Astrocyte (in vitro differentiated cells and primary cell): ENCODE data around the gene RNASE9. TPM values are rescaled to one million over a fixed set of nuclear protein-coding genes. Genes with fewer than 3 reads are reported as not detected.
A peak's percentile ranks its signal among the peaks of the same experiment; 100 is the strongest.

Source experiments
- DNase-seq: peaks from one replicate; pipeline ENCODE4 v3.0.0-alpha.2; 2010; ENCODE audit warnings: low read depth
- FAIRE-seq: peaks from 2 replicates; lab custom pipeline; 2011; peaks lifted over from hg19 to GRCh38; lab: Jason Lieb, UNC
- H2AFZ ChIP-seq: 2 replicates; pipeline ENCODE4 v1.6.0; 2012; ENCODE audit warnings: low read depth, low read length, inconsistent platforms
- H3K27ac ChIP-seq: 2 replicates; pipeline ENCODE4 v1.5.1; 2011; ENCODE audit warnings: low read depth, low read length, inconsistent platforms
- H3K27me3 ChIP-seq: 2 replicates; pipeline ENCODE4 v1.6.0; 2011; ENCODE audit warnings: low read length, inconsistent platforms; ENCODE audit not compliant: insufficient read depth
- H3K36me3 ChIP-seq: 2 replicates; pipeline ENCODE4 v1.5.1; 2011; ENCODE audit warnings: low read length, inconsistent platforms; ENCODE audit not compliant: insufficient read depth
- H3K4me1 ChIP-seq: 2 replicates; pipeline ENCODE4 v1.5.1; 2011; ENCODE audit warnings: low read length, inconsistent platforms; ENCODE audit not compliant: insufficient read depth
- H3K4me2 ChIP-seq: 2 replicates; pipeline ENCODE4 v1.6.0; 2012; ENCODE audit warnings: low read length, inconsistent platforms
- H3K4me3 ChIP-seq: 2 replicates; pipeline ENCODE4 v1.5.1; 2011; ENCODE audit warnings: low read depth, mild to moderate bottlenecking, low read length, inconsistent platforms; ENCODE audit not compliant: insufficient read depth
- H3K79me2 ChIP-seq: 2 replicates; pipeline ENCODE4 v1.6.0; 2012; ENCODE audit warnings: mild to moderate bottlenecking, low read length, inconsistent platforms; ENCODE audit not compliant: insufficient read depth
- H3K9ac ChIP-seq: 2 replicates; pipeline ENCODE4 v1.6.0; 2012; ENCODE audit warnings: mild to moderate bottlenecking, low read length, inconsistent platforms
- H3K9me3 ChIP-seq: 2 replicates; pipeline ENCODE4 v1.5.1; 2012; ENCODE audit warnings: low read depth, mild to moderate bottlenecking, low read length, inconsistent platforms; ENCODE audit not compliant: insufficient read depth
- H4K20me1 ChIP-seq: 2 replicates; pipeline ENCODE4 v1.6.0; 2012; ENCODE audit warnings: low read length, inconsistent platforms; ENCODE audit not compliant: insufficient read depth
- H3K27ac Mint-ChIP-seq: one replicate; pipeline ENCODE4 v1.8.0; 2021; ENCODE audit warnings: mild to moderate bottlenecking, mixed read lengths; ENCODE audit not compliant: unreplicated experiment
- H3K27me3 Mint-ChIP-seq: one replicate; pipeline ENCODE4 v1.8.0; 2021; ENCODE audit warnings: low read depth, mixed read lengths; ENCODE audit not compliant: unreplicated experiment
- H3K36me3 Mint-ChIP-seq: one replicate; pipeline ENCODE4 v1.8.0; 2021; ENCODE audit warnings: low read depth, mixed read lengths; ENCODE audit not compliant: unreplicated experiment
- H3K4me1 Mint-ChIP-seq: one replicate; pipeline ENCODE4 v1.8.0; 2021; ENCODE audit warnings: low read depth, mixed read lengths; ENCODE audit not compliant: unreplicated experiment
- H3K4me3 Mint-ChIP-seq: one replicate; pipeline ENCODE4 v1.8.0; 2021; ENCODE audit warnings: mild to moderate bottlenecking, moderate library complexity, mixed read lengths; ENCODE audit not compliant: unreplicated experiment
- H3K9me3 Mint-ChIP-seq: one replicate; pipeline ENCODE4 v1.8.0; 2021; ENCODE audit warnings: mild to moderate bottlenecking, mixed read lengths; ENCODE audit not compliant: unreplicated experiment
- CTCF ChIP-seq: IDR thresholded peaks from 2 replicates; pipeline ENCODE4 v1.5.1; 2011; ENCODE audit warnings: low read depth, mild to moderate bottlenecking, inconsistent platforms, low read length, moderate library complexity; ENCODE audit not compliant: insufficient read depth
- EZH2 ChIP-seq: IDR thresholded peaks from 2 replicates; pipeline ENCODE4 v1.6.1; 2012; ENCODE audit warnings: mild to moderate bottlenecking, low read length, inconsistent platforms; ENCODE audit not compliant: insufficient read depth
- total RNA-seq: library from RNA; stranded (reverse); gene quantifications from 2 replicates; pipeline ENCODE4 v1.2.1, GENCODE V29; 2021

RNASE9 gene
- total RNA-seq, 1 donor from 2014 or later: not detected

- Histone ChIP-seq H2AFZ (no peak overlapping the region), H3K9me3 (no peaks in the 10 kb centered on the region), H3K4me1 (no peaks in the 10 kb centered on the region), H3K36me3 (no peaks in the 10 kb centered on the region), H3K27ac (no peak overlapping the region), H3K9ac (no peak overlapping the region), H3K27me3 (no peaks in the 10 kb centered on the region), H3K4me2 (no peak overlapping the region), H3K4me3 (no peak overlapping the region), H4K20me1 (peaks cover 2% of the 10 kb centered on the region), H3K79me2 (no peaks in the 10 kb centered on the region)
- no peaks in the 10 kb centered on the region for H3K36me3 Mint-ChIP-seq
- H3K4me3 Mint-ChIP-seq: no peak overlapping the region
- TF ChIP-seq EZH2 (no peak), CTCF (no peak)
- DNase-seq (no peak), FAIRE-seq (no peak)
- no peaks in the 10 kb centered on the region for H3K9me3 Mint-ChIP-seq
- H3K27ac Mint-ChIP-seq: no peak overlapping the region
- no peaks in the 10 kb centered on the region for H3K4me1 Mint-ChIP-seq
- H3K27me3 Mint-ChIP-seq: peaks cover 6% of the 10 kb centered on the region
Measured at GRCh38 chr14:20607617-20608016, 46.8 kb upstream of the RNASE9 start.

DNA sequence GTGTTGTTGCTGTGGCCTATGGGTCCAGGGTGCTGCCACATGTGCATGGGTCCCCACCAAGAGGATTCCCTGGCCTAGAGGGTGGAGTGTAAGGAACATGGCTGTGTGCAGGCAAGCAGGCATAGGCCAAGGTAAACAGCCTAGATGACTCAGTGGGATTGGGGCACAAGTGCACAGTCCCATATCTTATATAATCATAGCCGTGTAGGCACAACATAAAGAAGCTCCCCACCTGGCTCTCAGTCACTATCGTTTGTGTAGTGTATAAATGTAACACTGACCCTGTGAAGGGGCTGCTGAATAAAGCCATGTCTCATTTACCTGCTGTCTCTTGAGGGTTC is 46.0 kb upstream of the RNASE9 start:
- Histone ChIP-seq H4K20me1 (no peaks in the 10 kb centered on the region), H3K4me2 (no peak overlapping the region), H3K4me3 (no peak overlapping the region), H3K4me1 (no peaks in the 10 kb centered on the region), H3K36me3 (no peaks in the 10 kb centered on the region), H3K27ac (no peak overlapping the region), H3K27me3 (no peaks in the 10 kb centered on the region), H3K9ac (no peak overlapping the region), H2AFZ (no peak overlapping the region), H3K79me2 (no peaks in the 10 kb centered on the region), H3K9me3 (no peaks in the 10 kb centered on the region)
- H3K9me3 Mint-ChIP-seq: no peaks in the 10 kb centered on the region
- TF ChIP-seq CTCF: no peak
- TF ChIP-seq EZH2: no peak
- H3K4me1 Mint-ChIP-seq: no peaks in the 10 kb centered on the region
- H3K27me3 Mint-ChIP-seq: peaks cover 6% of the 10 kb centered on the region
- DNase-seq (no peak), FAIRE-seq (no peak)
- no peaks in the 10 kb centered on the region for H3K36me3 Mint-ChIP-seq
- no peak overlapping the region for H3K4me3 Mint-ChIP-seq
- no peak overlapping the region for H3K27ac Mint-ChIP-seq

DNA sequence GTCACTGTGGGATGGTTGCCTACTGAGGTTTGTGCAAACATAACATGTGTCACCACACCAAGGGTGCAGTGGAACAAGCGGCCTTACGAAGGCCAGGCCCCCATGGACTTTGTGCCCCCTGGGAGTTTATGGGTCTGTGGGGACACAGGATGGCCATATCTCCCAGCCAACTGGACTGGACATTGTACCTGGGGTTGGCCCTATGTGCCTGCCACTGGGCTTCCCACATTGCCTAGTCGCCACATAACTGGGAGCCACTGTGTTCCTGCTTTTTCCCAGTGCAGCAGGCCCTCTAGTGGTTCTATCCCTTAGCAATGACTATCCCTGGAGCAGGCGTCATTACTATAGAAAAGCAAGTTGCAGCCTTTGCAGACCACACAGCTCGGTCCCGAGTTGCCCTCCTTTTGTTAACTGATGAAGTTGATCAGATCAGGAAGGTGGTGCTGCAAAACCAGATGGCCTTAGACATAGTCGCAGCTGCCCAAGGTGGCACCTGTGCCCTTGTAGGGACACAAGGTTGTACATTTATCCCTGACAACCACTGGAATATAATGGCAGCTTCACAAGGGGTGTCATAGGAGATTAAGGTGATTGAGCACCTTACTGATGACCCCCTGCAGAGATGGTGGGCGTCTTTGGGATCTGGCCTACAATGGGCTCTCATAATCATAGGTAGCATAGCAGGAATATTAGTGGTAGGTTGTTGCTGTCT is 45.5 kb upstream of the RNASE9 start:
- Mint-ChIP-seq H3K27ac (no peak overlapping the region), H3K27me3 (peaks cover 6% of the 10 kb centered on the region), H3K4me1 (no peaks in the 10 kb centered on the region), H3K36me3 (no peaks in the 10 kb centered on the region), H3K9me3 (no peaks in the 10 kb centered on the region), H3K4me3 (no peak overlapping the region)
- no peak overlapping the region for H3K9ac ChIP-seq
- no peaks in the 10 kb centered on the region for H3K27me3 ChIP-seq
- no peaks in the 10 kb centered on the region for H3K4me1 ChIP-seq
- H3K4me3 ChIP-seq: no peak overlapping the region
- DNase-seq: no peak
- TF ChIP-seq EZH2: no peak
- peak; percentile 44 for TF ChIP-seq CTCF
- H3K4me2 ChIP-seq: no peak overlapping the region
- H3K9me3 ChIP-seq: no peaks in the 10 kb centered on the region
- no peak for FAIRE-seq
- no peaks in the 10 kb centered on the region for H3K36me3 ChIP-seq
- H4K20me1 ChIP-seq: no peaks in the 10 kb centered on the region
- H3K79me2 ChIP-seq: no peaks in the 10 kb centered on the region
- H3K27ac ChIP-seq: no peak overlapping the region
- H2AFZ ChIP-seq: no peak overlapping the region
